IgD-negative memory B cell (primary cell): ENCODE measurements around the gene CCNG2. TPM values are rescaled to one million over a fixed set of nuclear protein-coding genes. Genes with fewer than 3 reads are reported as not detected.
"Not testable (repeated sequence)": the region's sequence is repeated elsewhere in the genome, so short reads cannot be mapped to it uniquely, and the experiment has no call there.

Source experiments
- H3K27ac Mint-ChIP-seq, 3 donors: one replicate each; pipeline ENCODE4 v1.8.0; 2020 to 2022; ENCODE audit warnings: mild to moderate bottlenecking in 3 of 3, mixed read lengths in 3 of 3, moderate library complexity in 1 of 3
- H3K27me3 Mint-ChIP-seq: one replicate; pipeline ENCODE4 v1.8.0; 2021; ENCODE audit warnings: mixed read lengths
- H3K36me3 Mint-ChIP-seq: one replicate; pipeline ENCODE4 v1.8.0; 2020; ENCODE audit warnings: mild to moderate bottlenecking, mixed read lengths
- H3K4me1 Mint-ChIP-seq, 3 donors: one replicate each; pipeline ENCODE4 v1.8.0; 2020 to 2022; ENCODE audit warnings: mixed read lengths in 3 of 3, mild to moderate bottlenecking in 1 of 3
- H3K4me3 Mint-ChIP-seq, 4 donors: one replicate each; pipeline ENCODE4 v1.8.0; 2020 to 2022; ENCODE audit warnings: mild to moderate bottlenecking in 4 of 4, mixed read lengths in 4 of 4, moderate library complexity in 3 of 4
- H3K9me3 Mint-ChIP-seq, 3 donors: one replicate each; pipeline ENCODE4 v1.8.0; 2020 to 2021; ENCODE audit warnings: mixed read lengths in 3 of 3, mild to moderate bottlenecking in 1 of 3
- polyA plus RNA-seq: library from polyadenylated mRNA; unstranded; fragments of 300-500 nt; fragmentation: Illumina TruSeq; gene quantifications from one replicate; pipeline ENCODE4 v1.2.3, GENCODE V29; 2021

Gene CCNG2
- polyA plus RNA-seq, 1 donor from 2014 or later = 39.7 TPM

DNA sequence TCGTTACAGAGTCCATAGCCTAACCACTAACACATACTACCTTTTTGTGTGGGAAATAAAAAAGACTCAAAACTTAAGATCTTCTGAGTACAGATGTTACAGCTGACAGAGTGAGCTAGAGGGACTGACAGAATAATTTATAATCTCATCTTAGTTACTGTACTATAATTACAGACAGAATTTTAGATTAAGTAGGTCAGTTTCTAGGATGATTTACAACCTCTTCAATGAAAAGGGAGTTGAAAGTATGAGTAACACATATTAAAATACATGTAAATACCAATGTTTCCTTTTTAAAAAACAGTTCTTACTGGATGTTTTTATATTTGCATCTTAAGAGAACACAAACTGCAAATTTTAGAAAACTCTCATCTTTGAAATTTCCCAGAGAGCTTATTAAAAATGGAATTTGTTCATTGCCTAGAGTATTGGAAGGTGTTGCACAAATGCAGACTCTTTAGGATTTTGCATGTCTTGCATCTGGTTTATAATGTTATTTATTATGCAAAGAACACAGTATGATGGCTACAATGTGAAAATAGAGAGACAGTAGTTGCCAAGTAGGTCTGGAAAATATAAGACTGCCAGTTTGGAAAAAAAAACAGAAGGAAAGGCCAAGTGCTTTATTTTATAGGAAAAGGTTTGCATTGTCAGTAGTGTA lies 24.2 kb upstream of the CCNG2 start:
- no peak overlapping the region for H3K4me3 Mint-ChIP-seq
- no peak overlapping the region for H3K27ac Mint-ChIP-seq
- no peaks in the 10 kb centered on the region for H3K27me3 Mint-ChIP-seq
- H3K4me1 Mint-ChIP-seq = peaks cover 12 to 14% (median 14%) of the 10 kb centered on the region in 3 donors
- H3K36me3 Mint-ChIP-seq = peaks cover 3% of the 10 kb centered on the region
- H3K9me3 Mint-ChIP-seq = peaks cover 0 to 1% (median 0%) of the 10 kb centered on the region in 3 donors

DNA sequence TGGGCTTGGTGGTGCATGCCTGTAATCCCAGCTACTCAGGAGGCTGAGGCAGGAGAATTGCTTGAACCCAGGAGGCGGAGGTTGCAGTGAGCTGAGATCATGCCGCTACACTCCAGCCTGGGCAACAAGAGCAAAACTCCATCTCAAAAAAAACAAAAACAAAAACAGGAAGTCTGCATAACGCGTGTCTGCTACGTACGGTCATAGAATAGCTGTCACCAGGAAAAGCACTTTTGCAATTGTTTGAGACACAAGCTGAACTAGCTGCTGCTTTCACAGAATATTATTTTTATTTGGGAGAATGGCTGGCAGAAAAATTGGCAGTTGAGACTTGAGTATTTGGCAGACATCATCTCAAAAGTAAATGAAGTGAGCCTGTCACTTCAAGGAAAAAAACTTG lies 19.6 kb upstream of the CCNG2 start:
- Mint-ChIP-seq H3K27ac (peak overlapping the region in 1 of 3 donors; percentile 31), H3K4me3 (peak overlapping the region in 3 of 4 donors; percentile 2 to 86 (median 71))
- not testable (repeated sequence) for H3K36me3 Mint-ChIP-seq, H3K27me3 Mint-ChIP-seq, H3K9me3 Mint-ChIP-seq, H3K4me1 Mint-ChIP-seq

DNA sequence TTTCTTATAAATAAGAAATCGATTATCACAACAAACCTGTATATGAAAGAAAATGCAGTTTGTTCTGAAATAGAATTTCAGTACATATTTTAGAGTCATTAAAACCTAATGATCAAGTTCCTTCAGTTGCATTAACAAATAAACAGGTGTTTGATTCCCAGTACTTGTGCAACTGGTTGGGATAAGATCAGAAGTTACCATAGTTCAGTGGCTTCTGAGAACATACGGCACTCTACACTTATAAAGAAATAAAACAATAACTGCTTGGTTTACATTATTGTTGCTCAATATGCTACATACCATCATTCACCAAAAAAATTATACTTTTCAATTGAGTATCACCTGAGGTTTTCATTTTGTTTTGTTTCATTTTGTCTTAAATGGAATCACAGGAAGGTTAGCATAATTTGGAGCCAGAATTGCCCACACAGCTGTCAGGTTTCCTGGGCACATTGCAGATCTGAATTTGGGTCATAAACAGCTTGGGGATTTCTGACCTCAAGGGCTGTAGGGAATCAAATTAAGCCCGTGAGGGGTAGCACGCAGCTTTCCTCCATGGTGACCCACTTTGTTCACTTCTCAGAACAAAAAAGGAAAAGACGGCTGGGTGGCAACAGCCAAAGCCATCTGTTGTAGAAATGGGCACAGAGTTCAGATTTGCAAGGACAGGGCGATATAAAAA lies 14.9 kb upstream of the CCNG2 start:
- peaks cover 20 to 29% (median 24%) of the 10 kb centered on the region in 3 donors for H3K4me1 Mint-ChIP-seq
- no peaks in the 10 kb centered on the region for H3K27me3 Mint-ChIP-seq
- no peak overlapping the region for H3K27ac Mint-ChIP-seq
- H3K36me3 Mint-ChIP-seq = no peaks in the 10 kb centered on the region
- no peaks in the 10 kb centered on the region for H3K9me3 Mint-ChIP-seq
- H3K4me3 Mint-ChIP-seq = peak overlapping the region in 1 of 4 donors; percentile 23

DNA sequence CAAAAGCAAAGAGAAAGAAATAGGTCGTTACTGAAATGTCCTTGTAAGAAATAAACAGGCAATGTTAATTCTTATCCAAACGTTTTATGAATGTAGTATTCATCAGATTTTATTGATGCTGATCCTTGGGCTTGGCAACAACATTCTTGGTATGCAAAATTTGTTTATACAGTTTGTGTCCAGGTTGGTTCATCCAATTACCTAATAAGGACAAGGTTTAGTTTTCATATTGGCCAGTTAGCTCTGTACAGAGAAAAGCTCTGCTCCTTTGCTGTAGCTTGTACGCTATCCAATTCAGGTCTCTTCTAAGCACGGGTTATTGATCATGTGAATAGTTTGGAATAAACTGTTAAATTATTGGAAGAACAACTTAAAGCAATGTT lies 14.4 kb upstream of the CCNG2 start:
- Mint-ChIP-seq H3K27ac (no peak overlapping the region), H3K36me3 (no peaks in the 10 kb centered on the region), H3K9me3 (no peaks in the 10 kb centered on the region), H3K4me3 (peak overlapping the region in 1 of 4 donors; percentile 23), H3K27me3 (no peaks in the 10 kb centered on the region), H3K4me1 (peaks cover 17 to 24% (median 23%) of the 10 kb centered on the region in 3 donors)

DNA sequence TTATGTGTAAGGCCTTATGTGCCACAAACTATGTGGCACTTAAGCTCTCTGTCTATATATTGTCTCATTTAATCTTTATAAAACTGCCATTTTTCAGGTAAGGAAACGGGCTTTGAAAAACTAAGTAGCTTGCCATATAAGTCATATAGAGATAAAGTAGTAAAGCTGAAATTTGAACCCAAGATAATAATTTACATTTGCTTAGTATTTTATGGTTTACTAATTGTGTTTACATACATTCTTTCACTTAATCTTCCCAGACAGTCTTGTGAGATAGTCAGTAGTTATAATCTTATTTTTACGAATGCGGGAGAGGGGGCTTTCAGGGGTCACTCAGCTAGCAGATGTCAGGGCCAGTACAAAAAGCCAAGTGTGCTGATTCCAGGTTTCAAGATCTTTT lies 13.9 kb upstream of the CCNG2 start:
- Mint-ChIP-seq H3K27me3 (no peaks in the 10 kb centered on the region), H3K4me3 (no peak overlapping the region), H3K9me3 (no peaks in the 10 kb centered on the region), H3K27ac (no peak overlapping the region), H3K4me1 (peaks cover 15 to 23% (median 22%) of the 10 kb centered on the region in 3 donors), H3K36me3 (no peaks in the 10 kb centered on the region)

DNA sequence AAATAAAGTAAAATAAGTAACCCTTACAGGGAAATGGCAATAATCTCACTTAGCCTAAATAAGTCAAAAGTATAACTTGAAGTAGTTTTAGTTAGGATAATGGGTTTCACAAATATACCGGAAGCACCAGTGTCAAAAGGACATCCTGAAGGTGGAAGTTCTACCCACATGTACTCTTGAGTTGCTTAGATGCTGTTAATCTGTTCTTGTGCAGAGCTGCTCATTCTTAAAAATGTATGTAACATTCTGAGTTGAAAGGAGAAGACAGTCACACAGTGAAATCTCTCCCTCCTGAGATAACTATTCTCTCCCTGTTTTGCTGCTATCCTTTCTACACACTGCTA lies 11.2 kb upstream of the CCNG2 start:
- H3K4me3 Mint-ChIP-seq = peak overlapping the region in 2 of 4 donors; percentile 29 to 33
- no peaks in the 10 kb centered on the region for H3K27me3 Mint-ChIP-seq
- no peak overlapping the region for H3K27ac Mint-ChIP-seq
- peaks cover 16 to 25% (median 21%) of the 10 kb centered on the region in 3 donors for H3K4me1 Mint-ChIP-seq
- no peaks in the 10 kb centered on the region for H3K9me3 Mint-ChIP-seq
- H3K36me3 Mint-ChIP-seq = no peaks in the 10 kb centered on the region

DNA sequence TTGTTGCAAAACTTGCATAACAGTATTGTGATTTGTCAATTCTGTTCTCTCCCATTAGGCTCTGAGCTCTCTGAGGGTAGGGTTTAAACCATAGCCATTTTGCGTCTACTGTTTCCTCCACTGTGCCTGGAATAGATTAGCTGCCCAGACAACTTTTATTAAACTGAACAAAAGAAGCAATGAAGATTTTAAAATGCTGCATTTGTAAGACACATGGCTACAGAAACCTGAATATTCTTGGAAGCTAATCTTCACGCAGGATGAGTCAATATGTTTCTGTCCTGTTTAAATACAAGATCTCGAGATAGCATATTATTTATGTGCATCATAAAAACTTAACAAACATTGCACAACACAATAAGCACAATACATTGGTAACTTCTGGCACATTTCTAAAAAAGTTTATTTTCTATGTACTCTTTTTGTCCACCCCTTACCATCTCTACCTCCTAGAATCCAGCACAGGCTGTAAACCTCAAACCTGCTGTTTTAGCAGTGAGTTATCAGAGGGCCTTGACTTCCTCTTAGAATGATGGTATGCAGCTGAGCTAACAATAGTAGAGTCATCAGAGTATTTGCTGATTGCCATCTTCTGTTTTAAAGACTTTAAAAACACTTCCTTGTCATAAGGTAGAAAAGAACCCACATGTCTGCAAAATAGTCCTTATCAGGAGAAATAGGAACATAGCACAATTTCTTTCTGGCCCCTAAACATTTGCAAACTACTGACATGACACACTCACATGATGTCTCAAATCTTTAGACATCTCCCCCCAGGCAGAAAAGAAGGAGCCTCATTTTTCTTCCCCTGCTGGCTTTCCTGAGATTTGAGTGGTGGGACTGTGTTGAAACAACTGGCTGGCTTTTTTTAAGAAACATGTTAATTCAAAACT lies 10.6 kb upstream of the CCNG2 start:
- Mint-ChIP-seq H3K9me3 (no peaks in the 10 kb centered on the region), H3K36me3 (no peaks in the 10 kb centered on the region), H3K4me3 (peak overlapping the region in 2 of 4 donors; percentile 29 to 33), H3K27me3 (no peaks in the 10 kb centered on the region), H3K27ac (peak overlapping the region in 2 of 3 donors; percentile 7 to 72), H3K4me1 (peaks cover 22 to 32% (median 26%) of the 10 kb centered on the region in 3 donors)

DNA sequence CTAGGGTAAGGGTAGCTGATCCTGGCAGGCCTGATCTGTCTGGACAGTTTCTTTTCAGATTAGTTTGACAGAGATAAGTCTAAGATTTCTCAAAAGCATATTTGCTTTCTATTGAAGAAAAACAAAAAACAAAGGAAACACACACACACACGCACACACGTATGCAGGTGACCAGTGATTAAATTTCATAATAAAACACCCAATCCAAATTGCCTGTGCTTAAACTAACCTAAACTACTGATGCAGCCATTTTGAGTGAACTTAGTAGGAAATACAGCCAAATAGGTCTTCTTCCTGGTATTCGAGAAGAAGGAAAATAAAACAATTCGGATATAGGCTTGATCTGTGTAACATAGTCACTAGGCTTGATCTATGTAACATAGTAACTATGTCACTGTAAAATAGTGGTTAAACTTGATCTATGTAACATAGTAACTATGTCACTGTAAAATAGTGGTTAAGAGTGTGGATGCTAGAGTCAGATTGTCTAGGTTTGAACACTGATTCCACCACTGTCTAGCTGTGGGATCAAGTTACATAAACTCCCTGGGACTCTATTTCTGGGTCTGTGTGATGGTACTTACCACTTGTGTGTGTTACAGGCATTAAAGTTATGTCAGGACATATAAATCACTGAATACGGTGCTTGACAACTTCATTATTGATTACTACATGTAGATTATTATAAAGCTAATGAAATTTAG lies 9.8 kb upstream of the CCNG2 start:
- H3K27ac Mint-ChIP-seq = no peak overlapping the region
- H3K4me1 Mint-ChIP-seq = peaks cover 25 to 33% (median 30%) of the 10 kb centered on the region in 3 donors
- no peak overlapping the region for H3K4me3 Mint-ChIP-seq
- H3K9me3 Mint-ChIP-seq = no peaks in the 10 kb centered on the region
- no peaks in the 10 kb centered on the region for H3K36me3 Mint-ChIP-seq
- no peaks in the 10 kb centered on the region for H3K27me3 Mint-ChIP-seq

DNA sequence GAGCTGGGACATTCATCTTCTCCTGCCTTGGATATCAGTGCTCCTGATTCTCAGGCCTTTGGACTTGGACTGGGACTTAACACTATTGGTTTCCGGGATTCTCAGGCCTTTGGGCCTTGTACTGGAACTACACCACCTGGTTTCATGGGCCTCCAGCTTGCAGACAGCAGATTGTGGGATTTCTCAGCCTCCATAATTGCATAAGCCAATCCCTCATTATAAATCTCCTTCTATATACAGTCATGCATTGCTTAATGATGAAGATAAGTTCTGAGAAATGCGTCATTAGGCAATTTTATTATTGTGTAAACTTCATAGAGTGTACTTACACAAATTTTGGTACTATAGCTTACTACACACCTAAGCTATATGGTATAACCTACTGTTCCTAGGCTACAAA lies 8.9 kb upstream of the CCNG2 start:
- H3K36me3 Mint-ChIP-seq = no peaks in the 10 kb centered on the region
- H3K27me3 Mint-ChIP-seq = no peaks in the 10 kb centered on the region
- no peak overlapping the region for H3K4me3 Mint-ChIP-seq
- H3K27ac Mint-ChIP-seq = no peak overlapping the region
- H3K9me3 Mint-ChIP-seq = no peaks in the 10 kb centered on the region
- H3K4me1 Mint-ChIP-seq = peaks cover 33 to 39% (median 36%) of the 10 kb centered on the region in 3 donors

DNA sequence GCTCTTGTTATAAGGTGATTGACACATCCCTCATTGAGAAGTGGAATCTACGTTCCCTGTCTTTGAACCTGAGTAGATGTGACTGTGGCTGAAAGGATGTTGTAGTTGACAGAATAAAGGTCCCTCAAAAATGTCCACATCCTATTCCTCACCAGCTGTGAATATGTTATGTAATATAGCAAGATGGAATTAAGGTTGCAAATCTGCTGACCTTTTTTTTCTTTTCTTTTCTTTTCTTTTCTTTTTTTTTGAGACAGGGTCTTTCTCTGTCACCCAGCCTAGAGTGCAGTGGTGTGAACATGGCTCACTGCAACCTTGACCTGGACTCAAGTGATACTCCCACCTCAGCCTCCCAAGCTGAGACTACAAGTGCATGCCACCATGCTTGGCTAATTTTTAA lies 7.2 kb upstream of the CCNG2 start:
- Mint-ChIP-seq H3K4me1 (peaks cover 46 to 54% (median 50%) of the 10 kb centered on the region in 3 donors), H3K9me3 (no peaks in the 10 kb centered on the region), H3K4me3 (no peak overlapping the region), H3K36me3 (no peaks in the 10 kb centered on the region), H3K27me3 (no peaks in the 10 kb centered on the region), H3K27ac (no peak overlapping the region)

DNA sequence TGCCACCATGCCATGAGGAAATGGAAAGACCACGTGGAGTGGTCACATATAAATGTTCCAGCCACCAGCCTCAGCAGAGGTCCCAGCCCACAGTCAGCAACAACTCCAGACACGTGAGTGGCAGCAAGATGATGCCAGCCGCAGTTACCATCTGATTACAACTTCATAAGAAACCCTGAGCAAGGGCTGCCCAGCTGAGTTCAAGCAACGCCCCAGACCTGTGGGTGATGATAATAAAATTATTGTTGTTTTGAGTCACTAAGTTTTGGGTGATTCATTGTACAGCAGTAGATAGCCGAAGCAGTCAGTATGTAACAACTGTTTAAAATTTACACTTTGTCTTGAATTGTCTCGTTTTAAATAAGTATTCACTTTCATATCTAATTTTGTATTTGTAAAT lies 5.8 kb upstream of the CCNG2 start:
- Mint-ChIP-seq H3K36me3 (no peaks in the 10 kb centered on the region), H3K9me3 (no peaks in the 10 kb centered on the region), H3K4me3 (peak overlapping the region in 1 of 4 donors; percentile 79), H3K4me1 (peaks cover 52 to 55% (median 53%) of the 10 kb centered on the region in 3 donors), H3K27me3 (no peaks in the 10 kb centered on the region), H3K27ac (peak overlapping the region in 2 of 3 donors; percentile 69 to 76)

DNA sequence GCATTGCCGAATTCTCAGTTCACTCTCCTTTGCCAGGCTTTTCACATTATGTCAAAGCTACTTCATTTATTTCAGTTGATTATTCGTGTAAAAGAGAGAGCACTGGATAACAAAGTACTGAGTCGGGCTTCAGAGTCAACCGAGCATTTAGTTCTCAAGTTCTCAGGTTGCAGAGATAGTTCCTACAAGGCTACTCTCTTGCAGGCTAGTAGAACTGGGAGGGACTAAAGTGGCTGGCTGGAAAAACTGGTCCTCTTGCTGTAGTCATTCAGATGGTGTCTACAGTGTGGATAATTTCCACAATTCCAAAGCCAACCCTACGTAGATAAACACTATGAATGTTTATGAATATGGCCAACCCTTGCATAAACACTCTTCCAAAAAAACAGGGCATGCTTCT lies 4.6 kb upstream of the CCNG2 start:
- Mint-ChIP-seq H3K4me1 (peaks cover 47 to 52% (median 50%) of the 10 kb centered on the region in 3 donors), H3K9me3 (peaks cover 0 to 3% (median 0%) of the 10 kb centered on the region in 3 donors), H3K4me3 (peak overlapping the region; percentile 18 to 89 (median 61))

DNA sequence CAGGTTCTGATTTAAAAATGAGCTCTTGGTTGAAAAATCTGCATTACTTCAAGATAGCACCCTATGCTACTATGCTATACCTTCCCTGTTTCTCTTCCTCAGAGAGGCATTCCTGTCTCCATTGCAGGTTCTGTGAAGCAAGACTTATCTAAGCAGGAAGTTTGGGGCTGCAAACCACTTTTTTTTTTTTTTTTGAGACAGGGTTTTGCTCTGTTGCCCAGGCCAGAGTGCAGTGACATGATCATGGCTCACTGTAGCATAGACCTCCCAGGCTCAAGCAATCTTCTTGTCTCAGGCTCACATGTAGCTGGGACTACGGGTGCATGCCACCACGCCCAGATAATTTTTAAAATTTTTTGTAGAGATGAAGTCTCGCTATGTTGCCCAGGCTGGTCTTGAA lies 4.0 kb upstream of the CCNG2 start:
- peaks cover 0 to 3% (median 0%) of the 10 kb centered on the region in 3 donors for H3K9me3 Mint-ChIP-seq
- no peaks in the 10 kb centered on the region for H3K27me3 Mint-ChIP-seq
- H3K4me3 Mint-ChIP-seq = peak overlapping the region; percentile 18 to 89 (median 61)
- peak overlapping the region; percentile 86 to 99 (median 87) for H3K27ac Mint-ChIP-seq
- H3K36me3 Mint-ChIP-seq = peaks cover 1% of the 10 kb centered on the region
- H3K4me1 Mint-ChIP-seq = peaks cover 47 to 52% (median 50%) of the 10 kb centered on the region in 3 donors

More for the DNA sequence above, 4.6 kb upstream of the CCNG2 start:
- peaks cover 1% of the 10 kb centered on the region for H3K36me3 Mint-ChIP-seq
- peak overlapping the region; percentile 86 to 99 (median 87) for H3K27ac Mint-ChIP-seq
- H3K27me3 Mint-ChIP-seq = no peaks in the 10 kb centered on the region

DNA sequence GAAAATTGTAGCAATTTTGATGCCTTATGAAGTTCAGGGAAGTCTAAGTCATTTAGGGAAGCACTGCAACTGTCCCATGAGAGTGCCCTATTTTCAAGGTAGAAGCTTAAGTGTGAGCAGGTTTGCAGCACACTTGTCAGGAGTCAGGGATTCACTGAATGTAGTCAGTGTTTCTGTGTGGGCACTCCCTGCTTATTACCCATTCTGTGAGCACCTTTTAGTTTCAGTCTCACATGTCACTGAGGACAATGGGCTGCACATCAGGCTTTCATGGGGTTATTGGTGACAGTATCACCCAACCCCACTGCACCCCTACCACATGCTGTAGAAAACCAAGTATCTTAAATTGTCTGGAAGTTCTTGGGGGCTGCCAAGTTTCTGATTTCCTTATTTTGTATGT lies 2.9 kb upstream of the CCNG2 start:
- Mint-ChIP-seq H3K4me1 (peaks cover 53 to 60% (median 58%) of the 10 kb centered on the region in 3 donors), H3K9me3 (peaks cover 0 to 3% (median 0%) of the 10 kb centered on the region in 3 donors), H3K36me3 (peaks cover 1% of the 10 kb centered on the region), H3K27me3 (no peaks in the 10 kb centered on the region), H3K4me3 (peak overlapping the region in 3 of 4 donors; percentile 70 to 100 (median 96)), H3K27ac (peak overlapping the region; percentile 99 to 100 (median 99))
